DMS53 (cell line): ENCODE measurements around the gene PRKN.

Source experiments
- DNase-seq: peaks from one replicate; lab custom pipeline; 2025; lab: John Stamatoyannopoulos, UW

PRKN gene

DNA sequence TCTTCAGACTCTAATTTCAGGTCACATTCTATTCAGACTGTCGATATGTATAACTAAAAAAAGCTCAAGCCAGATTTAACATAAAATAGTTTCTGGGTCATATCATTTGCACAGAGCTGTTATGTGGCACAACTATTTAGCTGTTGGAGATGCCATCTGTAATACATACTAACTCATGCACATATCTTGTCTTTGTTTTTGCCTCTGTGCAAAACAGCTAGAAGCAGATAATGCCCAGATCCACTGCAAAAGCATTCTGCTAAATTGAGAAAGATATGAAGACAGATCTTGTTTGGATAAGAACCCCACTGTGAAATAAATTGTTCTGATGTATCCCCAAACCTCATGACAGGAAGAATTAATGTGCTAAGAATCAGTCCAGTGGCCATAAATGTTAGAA lies 930.9 kb downstream of the PRKN start:
- no peak for DNase-seq

DNA sequence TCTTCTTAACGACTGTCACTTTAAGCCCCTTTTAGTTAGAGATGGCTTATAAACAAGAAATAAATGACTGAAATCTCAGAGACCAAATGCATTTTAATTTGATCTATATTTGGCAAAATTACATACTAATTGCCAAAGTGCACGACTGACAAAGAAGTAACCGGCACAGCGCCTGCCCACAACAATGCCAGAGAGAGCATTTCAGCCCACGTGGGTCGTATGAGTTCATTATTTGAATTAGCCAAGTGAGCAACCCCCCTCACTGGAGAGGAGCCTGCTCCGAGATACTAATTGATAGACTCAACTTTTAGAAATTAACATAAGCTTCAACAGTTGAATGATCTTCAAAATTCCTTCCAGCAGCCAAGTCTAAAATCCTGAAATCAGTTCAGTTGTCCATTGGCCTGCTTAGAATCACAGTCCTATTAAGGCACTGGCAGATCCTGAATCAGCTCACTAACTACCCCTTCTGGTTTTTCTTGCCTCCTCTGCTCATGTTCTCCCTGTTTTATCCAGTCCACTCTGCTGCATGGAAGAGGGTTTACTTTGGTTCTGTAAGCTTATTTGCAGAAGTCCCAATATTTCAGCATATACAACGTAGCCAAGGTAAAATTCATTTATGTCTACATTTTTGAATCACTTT lies 934.6 kb downstream of the PRKN start:
- DNase-seq, result no peak

DNA sequence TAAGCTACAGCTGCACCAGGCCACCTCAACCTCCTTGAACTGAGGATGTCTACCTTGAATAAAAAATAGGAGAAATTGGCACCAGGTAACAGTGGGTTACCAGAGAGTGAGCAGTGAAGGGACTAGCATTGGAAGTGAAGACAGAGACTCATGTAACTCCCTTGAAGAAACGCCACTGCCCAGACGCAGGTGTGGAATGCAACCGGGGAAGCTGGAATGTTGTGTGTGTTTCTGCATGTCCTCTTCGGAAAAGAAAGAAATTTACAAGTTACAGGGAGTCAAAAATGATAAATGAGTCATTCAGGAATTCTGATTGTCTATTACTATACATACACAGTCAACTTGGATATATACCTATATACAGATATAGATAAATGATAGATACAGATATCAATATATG lies 939.0 kb downstream of the PRKN start:
- no peak for DNase-seq

DNA sequence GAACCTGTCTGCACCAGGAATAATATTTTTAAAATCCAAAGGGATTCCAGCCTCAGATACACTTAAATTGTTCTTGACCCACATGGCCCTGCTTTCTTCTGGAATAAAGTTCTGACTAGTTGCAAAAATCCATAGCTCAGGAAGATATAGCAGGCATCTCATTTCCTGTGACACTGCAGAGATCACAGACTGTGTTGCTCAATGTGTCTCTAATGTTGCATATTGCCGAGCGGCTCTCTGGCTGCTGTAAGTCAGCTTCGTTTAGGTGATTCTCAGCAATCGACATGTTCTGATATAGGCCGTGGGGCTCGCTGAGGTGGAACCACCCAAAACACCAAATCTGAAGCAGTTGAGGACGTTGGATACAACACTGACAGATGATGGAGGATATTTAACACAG lies 955.4 kb downstream of the PRKN start:
- no peak for DNase-seq

DNA sequence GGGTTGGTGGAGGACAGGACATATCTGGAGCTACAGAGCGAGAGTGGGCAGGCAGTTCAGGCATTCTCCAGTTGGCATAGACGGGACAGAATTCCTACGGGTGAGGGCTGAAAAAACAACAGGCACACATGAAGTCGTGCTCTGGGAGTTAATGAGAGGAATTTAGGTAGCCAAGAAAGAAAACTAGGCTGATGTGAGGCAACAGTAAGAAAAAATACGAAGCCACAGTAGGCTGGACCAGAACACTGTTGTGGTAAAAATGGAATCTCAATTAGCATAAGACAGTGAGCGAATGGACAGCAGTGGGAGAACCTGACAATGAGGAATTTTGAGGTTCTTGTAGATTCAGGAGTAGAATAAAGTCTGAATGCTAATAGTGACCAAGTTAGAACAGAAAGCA lies 965.6 kb downstream of the PRKN start:
- no peak for DNase-seq

DNA sequence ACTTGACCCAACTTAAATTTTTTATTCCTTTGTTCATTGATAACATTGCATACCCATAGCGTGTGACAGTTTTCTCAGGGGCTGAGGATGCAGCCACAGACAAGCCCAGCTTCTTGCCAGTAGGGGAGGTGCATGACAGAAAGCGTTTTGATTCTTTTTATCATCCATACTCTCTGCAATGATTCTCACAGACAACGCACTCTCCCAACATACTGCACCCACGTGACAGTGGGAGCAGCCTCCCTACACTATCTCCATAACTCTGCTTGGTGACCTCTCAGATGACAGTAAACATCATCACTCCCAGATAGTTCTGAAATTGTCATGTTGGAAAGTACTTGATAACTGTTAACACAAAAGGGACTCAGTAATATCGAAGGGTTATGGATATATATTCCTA lies 972.5 kb downstream of the PRKN start:
- no peak for DNase-seq

DNA sequence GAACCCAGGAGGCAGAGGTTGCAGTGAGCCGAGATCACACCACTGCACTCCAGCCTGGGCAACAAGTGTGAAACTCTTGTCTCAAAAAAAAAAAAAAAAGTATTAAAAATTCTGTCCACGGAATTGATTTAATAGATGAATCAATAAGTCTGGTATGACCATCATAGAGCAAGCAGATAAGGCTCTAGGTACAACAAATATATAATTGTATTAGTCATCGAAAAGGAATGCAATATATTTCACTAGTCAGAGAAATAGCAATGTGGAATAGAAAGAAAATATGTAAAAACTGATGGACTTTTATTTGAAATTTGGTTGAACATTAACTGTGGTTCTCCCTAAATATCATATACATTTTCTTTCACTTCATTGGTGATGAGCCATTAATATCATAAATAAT lies 976.9 kb downstream of the PRKN start:
- no peak for DNase-seq

DNA sequence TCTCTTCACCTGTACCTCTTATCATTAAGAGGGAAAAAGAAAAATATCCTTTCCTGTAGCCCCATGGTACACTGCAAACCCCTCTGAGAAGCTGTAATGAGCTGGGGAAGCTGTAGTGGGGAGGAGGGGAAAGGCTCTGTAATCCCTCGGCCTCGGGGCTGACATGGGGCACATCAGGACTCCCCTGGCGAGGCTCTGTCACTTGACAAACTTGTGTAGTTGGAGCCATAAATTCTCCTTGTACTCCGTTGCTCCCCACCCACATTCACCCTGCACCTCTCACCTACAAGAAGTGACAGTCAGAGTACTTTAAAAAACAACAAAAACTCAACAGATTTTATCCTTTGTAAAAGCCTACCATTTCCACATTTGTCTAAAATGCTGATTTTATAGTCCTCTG lies 978.0 kb downstream of the PRKN start:
- DNase-seq, result no peak

DNA sequence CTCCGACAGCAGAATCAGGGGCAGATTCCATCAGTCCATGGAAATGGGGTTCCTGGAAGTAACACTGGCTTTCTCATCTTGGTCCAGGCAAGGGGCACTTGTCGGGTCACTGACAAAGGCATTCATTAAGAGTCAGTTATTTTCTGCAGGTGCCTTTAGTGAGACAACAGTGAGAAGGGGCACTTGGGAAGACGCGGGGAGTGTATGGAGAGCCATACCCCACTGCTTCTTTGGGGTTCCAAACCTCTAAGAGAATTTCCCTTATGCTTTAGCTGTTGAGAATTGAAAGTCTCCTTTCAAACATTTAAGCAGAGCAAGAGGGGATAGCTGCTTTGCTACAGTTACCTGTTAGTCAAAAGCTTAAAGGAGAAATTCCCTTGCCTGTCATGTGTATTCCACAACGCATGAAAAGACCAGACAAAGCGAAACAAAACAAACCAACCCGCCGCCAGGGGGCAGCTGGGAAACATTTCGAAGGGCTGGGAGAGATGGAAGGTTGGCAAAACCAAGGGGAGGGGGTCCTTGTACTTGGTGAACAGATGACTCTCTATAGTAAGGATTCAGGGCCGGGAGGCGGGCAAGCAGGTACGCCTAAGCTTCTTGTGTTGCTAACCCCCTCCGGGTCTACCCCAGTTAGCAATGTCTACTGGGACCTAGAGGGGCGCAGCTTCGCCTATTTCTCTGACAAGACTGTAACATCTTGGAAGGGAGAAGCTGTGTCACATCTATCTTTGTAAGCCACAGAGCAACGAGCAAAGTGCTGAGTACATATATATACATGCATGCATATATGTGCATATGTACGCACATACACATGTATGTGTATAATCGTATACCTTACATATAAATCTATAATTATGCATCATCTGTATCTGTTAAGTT lies 978.8 kb downstream of the PRKN start:
- peak; percentile 66 for DNase-seq

DNA sequence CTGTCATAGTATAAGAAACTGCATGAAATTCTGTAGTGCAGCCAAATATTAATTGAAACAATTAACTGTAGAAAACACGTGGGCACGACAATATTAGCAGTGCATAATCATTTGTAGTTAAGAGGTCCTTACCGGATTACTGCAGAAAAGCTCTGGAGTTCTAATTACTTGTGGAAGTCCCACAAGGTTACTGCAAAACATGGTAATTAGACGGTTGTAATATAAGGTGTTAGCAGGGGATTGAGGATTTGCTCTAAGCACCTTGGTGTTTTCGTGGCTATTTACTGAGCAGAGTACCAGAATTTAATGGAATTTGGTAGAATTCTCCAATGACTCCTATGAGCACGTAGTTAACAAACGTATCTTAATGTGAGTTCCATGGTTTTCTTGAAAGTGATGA lies 980.1 kb downstream of the PRKN start:
- no peak for DNase-seq

DNA sequence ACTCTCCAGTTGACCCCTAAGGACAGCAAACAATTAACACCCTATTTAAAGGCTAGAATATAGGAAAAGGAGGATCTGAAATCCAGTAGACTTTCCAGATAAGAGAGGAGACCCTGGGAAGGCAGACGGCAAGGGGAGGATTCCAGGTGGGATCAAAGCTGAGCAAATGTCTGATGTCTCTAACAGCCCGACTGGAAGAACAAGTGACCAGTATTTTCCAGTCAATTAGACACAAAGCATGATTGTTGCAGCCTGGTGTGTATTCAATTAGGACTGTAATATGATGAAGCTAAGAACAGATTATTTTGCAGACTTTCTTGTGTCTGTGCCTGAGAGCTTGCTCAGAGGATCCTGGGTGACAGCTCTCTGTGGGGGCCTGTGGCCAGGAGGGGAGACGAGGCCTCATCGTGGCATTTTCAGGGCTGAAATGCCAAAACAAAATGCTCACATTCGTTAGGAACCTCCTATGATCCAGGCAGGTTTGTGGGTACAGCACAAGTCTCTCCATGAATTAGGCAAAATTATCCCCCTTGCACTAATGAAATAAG lies 981.9 kb downstream of the PRKN start:
- no peak for DNase-seq

DNA sequence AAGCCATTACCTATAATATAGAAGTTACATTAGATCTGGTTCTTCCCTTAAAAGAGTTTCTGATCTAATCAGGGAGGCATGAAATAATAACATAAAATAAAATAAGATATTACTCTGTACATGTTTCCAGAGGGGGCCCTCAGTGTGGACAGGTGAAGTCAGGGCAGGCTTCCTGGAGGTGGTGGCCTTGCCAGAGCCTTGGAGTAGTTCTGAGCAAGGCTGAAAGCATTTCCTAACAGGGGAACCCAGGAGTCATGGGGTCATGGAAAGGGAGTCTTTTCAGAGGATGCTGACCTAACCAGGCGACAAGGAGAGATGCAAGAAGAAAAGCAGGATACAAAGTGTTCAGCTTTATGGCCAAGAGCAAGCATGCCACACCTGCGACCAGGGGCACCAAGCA lies 982.4 kb downstream of the PRKN start:
- no peak for DNase-seq

DNA sequence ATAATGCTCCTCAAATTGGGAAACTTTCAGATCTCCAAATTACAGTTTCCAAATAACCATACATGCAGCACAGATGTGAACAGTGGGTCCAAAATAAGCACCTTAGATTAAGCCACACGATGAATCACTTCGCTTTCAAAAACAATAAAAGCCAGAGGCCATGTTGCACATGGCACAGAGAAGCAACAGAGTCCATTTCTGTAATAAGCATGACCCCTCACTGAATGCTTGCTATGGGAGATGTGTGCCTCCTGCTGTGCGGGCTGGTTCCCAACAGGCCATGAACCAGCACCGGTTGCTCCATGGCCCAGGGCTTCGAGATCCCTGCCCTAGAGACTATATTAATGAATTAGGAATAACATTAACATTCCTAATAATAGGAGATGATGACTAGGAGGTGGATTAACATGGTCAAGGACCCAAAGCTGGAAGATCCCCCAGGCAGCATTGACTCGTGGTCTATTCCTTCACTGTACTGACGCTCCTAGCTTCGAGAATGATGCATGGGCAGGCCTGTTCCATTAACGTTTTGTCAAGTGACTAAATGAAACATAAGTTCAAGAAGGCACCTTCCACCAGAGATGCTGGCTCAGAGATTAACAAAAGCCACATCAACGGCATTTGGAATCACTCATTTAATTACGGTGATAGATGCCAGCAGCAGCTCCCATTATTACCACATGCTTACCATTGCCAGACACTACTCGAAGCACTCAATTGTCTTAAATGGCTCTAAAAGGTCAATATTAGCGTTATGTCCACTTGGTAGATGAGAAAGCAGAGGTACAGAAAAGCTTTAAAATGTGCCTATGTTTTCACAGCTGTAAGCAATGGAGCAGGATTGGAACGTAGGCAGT lies 983.1 kb downstream of the PRKN start:
- DNase-seq, result no peak

DNA sequence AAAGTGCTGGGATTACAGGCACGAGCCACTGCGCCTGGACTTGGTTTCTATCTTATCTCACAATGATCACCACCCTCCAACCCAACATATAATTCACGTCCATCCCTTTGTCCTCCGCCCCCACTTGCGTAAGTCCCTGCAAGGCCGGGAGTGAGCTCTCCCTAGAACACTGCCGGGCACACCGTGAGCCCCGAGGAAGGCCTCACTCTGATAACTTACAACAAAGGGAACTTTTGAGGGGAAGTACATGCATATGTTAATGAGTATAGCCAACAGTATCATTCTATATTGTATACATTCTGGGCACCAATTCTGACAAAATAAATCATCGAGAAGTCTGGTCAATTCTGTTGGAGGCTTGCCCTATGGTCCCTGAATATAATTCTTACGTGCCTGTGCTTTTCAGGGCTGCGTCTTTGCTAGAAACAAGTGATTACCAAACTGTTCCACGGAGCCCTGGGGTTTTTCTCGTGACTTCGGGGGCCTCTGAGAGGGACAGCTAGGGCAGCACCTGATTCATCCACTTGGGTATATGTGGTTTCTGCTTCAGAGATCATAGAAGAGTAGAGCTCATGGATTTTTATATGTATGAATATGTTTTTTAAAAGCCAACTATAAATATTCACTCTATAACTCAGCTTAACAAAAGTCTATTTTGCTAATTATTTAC lies 983.9 kb downstream of the PRKN start:
- DNase-seq, result no peak

DNA sequence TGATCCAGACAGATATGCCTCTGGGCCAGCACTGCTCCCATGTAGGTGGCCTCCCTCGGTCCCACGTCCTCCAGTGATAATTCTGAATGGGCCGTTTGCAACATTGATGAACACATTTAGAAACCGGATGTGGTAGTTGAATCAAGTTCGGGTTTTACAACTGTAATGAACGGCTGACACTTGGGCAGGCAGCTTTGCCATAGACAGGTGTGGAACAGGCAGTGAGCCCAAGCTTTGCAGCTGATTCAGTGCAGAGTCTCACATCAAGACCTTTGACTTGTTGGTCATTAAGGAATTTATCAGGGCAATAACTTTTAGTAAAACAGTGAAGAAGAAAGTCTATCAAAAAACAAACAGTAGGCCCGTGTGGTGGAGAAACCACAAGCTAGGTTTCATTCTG lies 987.1 kb downstream of the PRKN start:
- DNase-seq, result no peak

DNA sequence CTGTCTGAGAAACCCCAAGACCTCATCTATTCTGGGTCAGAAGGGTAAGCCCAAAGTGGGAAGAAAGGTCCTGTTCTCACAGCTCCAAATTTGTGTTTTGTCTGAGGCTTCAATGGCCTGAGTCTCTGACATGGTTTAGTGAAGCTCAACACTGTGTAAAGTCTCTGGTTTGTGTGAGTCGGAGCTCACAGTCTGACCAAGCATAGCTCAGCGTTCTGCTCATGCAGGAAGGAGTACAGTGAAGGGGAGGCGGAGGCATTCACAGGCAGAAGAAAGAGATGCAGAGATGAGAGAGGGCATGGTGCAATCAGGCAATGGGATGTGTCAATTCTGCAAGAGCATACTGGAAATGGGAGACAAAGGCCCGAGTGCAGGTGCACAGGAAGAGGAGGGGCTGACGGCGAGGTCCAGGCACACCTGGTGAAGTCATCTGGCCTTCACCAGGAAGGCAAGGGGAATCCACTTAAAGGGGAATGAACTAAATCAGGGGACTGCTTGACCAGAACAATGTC lies 990.7 kb downstream of the PRKN start:
- DNase-seq, result peak; percentile 85

DNA sequence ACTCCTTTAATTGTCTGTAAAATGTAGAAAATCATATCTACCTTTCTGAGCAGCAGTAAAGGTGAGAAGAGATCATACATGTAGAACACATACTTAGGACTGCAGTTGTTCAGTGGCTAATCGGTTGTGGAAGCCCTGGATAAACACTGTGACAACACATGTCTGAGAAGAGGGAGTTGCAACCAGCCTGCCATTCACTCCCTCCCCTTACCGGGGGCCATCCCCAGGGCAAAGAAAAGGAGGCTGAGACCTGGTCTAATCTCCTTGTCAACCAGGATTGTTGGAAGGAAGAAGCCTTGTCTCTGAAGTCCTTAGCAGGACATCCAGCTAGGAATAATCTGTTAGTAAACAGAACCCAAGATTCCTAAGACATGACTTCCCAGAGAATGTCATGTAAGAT lies 991.2 kb downstream of the PRKN start:
- DNase-seq, result peak; percentile 24

DNA sequence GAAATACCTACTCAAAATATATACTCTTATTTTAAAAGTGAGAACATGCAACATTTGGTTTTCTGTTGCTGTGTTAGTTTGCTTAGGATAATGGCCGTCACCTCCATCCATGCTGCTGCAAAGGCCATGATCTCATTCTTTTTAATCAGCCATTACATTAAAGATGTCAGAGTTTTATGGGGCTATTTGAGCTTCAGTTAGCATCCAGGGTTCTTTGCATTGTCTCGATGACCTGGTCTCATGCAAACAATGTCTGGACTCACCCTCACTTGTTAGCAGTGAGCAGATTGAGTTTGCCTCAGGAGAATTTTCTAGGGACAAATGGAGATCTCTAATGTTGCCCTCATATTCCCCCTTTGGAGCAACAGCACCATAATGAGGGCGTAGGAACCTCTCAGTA lies 995.0 kb downstream of the PRKN start:
- no peak for DNase-seq

DNA sequence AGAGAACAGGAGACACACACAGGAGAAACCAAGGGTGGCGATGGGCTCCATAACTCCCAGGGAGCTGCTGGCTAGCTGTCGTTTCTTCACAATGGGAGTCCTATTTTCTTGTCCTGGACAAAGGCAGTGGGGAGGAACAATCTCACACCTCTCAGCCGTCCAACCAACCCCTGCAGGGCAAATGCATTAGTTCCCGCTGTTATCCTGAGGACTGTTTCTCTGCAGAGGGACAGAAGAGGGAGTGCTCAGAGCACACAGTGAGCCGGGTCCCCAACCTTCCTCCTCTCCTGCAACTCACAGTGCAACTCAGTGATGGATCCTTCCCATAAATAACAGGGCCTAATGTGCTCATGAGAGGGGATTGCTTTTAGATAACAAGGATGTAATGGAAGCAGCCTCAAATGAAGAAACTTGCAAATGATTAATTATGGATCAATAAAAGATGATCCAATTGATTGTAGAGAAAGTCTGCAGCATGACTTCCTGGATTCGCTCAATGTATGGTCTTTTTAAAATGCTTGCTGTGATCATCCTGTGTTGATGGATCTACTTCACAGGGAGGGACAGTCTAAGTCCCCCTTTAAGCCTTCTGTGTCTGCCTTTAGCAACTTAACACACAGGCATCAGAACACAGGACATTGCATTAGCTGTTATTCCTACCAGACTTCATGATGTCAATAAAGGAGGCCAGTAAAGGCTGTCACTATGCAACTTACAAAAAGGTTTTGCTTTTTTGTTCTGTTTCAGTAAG lies 1000.3 kb downstream of the PRKN start:
- DNase-seq, result no peak

DNA sequence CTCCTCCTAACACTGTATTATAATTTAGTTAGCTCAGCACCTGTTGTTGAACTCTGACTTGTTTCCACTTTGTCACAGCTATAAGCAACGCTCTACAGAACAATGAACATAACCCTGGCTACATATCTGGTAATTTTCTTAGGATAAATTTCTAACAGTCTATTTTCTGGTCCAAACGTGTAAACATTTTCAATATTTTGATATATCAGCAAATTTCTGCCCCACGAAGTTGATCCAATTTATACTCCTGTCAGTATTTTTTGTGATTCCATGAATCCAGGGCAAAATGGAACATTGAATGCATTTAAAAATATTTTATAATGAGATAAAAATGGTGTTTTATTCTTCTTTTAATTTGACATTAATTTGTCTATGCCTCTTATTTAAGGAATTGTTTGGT lies 1005.2 kb downstream of the PRKN start:
- DNase-seq, result no peak

DNA sequence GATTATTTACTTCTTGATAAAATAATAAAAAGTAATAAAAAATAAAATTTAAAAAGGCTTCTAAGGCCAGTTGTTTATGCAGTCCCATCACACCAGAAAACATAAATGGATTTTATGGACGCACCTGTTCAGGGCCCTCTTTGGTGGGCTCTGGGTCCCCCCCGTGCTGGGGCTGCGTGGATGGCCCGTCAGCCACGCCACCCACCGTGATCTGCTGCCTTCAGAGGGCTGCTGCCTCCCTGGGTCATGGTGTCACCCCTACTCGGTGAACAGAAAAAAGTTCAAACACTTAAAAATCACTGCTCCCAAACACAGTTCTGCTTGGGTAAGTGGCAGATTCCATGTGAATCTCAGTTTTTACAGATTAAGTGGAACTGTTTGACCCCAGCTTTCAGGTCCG lies 1006.1 kb downstream of the PRKN start:
- no peak for DNase-seq
